Activated CD8-positive, alpha-beta memory T cell treated with anti-CD3 and anti-CD28 coated beads for 24 hours (primary cell): Measurements from ENCODE around the gene CAPRIN1.
"Not testable (repeated sequence)": the region's sequence is repeated elsewhere in the genome, so short reads cannot be mapped to it uniquely, and the experiment has no call there.

Experiments used
- DNase-seq: peaks from one replicate; pipeline ENCODE4 v3.0.0-alpha.2; 2020

The CAPRIN1 gene

GRCh38 chr11:34094900-34095299 lies 43.4 kb downstream of the CAPRIN1 start:
- DNase-seq, result not testable (repeated sequence)

DNA sequence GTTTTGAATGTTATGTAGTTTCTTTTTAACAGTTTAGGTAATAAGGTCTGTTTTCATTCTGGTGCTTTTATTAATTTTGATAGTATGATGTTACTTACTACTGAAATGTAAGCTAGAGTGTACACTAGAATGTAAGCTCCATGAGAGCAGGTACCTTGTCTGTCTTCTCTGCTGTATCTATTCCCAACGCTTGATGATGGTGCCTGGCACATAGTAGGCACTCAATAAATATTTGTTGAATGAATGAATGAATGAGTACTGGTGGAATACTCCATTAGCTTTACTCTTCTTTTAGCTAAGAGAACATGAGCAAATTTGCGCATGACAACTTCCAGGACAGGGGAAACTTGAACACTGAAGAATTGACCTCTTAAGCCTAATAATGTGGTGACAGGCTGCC lies 47.3 kb downstream of the CAPRIN1 start:
- DNase-seq, result no peak

- DNase-seq, result no peak
Measured at GRCh38 chr11:34104680-34105078, 53.1 kb downstream of the CAPRIN1 start.

DNA sequence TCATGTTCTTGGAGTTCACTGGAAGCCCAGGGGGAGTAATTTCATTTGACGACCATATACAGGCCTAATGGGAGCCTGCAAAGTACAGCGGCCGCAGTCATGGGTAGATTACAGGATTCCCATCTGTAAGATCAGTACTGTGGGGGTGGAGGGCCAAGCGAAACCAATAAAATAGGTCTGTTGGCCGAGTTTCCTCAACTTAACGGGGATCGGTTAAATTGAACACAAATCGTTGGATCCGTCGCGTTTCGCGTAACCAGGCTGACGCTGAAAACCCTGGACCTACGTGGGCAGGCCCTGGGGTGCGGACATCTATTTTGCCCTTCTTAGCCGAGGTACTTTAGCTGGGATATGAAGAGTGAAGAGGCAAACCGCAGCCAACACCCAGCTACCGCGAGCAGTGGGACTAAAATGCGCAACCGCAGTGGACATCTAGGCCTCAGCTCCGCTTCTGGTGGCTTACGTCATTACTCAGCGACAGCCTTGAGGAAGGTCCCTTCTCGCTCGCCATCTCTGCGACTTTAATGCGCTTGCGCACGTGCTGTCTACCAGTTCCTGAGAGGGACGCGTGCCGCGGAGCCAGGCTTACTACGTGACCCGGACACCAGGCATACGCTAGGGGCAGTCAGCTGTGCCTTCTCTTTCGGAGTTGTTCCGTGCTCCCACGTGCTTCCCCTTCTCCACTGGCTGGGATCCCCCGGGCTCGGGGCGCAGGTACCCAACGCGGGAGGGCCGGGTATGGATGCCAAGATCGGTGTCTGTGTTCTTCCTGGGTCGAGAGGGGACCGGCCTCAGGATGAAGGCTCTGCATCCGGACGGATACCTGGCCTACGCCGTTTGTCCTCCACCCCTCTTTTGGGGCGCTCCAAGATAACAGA lies 53.8 kb downstream of the CAPRIN1 start, which contains the start of gene NAT10:
TSS of gene NAT10 (plus strand) at position 551 of the 878 bp plus-strand sequence. CDS start 2,597 bp downstream, outside the sequence.
- DNase-seq, result peak; percentile 97

DNA sequence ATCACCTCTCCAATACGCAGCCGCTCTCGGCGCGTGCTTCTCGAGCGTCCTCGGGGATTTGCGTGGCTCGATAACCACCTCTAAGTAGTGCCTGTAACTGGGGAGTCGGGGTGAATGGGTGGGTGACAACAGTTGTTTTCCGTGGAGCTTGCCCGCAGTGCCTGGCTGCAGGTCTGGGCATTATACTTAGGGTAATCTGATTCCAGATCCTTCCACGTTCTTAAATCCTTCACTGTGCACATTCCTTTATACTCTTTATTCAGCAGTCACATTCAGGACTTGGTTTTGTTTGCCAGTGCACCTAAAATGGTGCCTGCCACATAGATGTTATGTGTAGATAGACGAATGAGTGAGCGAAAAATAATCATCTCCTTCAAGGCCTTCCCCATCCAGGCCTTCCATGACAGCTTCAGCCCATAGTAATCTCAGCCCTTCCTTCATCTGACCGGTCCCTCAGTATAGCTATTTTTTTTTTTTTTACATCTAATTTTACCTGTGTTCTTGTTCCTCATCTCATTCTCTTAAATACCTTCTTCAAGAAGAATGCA lies 54.5 kb downstream of the CAPRIN1 start:
- no peak for DNase-seq

DNA sequence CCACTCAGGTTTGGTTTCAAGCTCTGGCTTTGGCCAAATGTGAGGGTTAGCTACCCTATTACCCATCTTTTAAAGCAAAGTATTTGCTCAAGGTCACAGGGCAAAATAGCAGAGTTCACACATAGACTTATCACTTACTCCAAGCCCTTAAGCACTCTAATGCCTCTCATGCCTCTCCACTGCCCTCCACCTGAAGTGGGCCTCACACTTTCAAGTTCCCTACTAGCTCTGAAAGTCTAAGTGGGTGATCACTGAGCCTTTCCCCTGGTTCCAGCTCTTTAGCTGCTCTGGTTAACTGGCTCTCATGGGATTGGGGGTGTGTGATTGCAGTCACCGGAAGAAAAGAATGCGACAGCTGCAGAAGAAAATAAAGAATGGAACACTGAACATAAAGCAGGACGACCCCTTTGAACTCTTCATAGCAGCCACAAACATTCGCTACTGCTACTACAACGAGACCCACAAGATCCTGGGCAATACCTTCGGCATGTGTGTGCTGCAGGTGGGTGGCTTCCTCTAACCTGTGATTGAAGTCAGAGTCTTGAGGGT lies 60.3 kb downstream of the CAPRIN1 start:
- no peak for DNase-seq

GRCh38 chr11:34114014-34114413 lies 62.5 kb downstream of the CAPRIN1 start:
- DNase-seq, result no peak

DNA sequence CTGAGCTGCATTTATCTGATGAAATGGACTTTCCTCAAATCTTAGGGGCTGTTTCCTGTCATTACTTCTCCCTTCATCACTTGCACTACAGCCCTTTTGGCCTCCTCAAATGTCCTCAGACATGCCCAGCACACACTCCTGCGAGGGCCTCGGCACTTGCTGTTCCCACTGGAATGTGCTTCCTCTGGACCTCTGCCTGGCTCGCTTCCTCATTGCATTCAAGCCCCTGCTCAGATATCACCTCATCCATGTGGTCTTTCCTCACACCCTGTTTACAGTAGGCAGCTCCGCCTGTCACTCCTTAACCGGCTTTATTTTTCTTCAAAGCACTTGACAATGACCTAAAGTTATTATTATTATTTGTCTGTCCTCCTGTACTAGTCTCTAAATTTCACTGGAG lies 62.9 kb downstream of the CAPRIN1 start:
- DNase-seq, result no peak

- no peak for DNase-seq
Measured at GRCh38 chr11:34120651-34121050, 69.1 kb downstream of the CAPRIN1 start.

- no peak for DNase-seq
Measured at GRCh38 chr11:34124885-34125668, 73.5 kb downstream of the CAPRIN1 start.

DNA sequence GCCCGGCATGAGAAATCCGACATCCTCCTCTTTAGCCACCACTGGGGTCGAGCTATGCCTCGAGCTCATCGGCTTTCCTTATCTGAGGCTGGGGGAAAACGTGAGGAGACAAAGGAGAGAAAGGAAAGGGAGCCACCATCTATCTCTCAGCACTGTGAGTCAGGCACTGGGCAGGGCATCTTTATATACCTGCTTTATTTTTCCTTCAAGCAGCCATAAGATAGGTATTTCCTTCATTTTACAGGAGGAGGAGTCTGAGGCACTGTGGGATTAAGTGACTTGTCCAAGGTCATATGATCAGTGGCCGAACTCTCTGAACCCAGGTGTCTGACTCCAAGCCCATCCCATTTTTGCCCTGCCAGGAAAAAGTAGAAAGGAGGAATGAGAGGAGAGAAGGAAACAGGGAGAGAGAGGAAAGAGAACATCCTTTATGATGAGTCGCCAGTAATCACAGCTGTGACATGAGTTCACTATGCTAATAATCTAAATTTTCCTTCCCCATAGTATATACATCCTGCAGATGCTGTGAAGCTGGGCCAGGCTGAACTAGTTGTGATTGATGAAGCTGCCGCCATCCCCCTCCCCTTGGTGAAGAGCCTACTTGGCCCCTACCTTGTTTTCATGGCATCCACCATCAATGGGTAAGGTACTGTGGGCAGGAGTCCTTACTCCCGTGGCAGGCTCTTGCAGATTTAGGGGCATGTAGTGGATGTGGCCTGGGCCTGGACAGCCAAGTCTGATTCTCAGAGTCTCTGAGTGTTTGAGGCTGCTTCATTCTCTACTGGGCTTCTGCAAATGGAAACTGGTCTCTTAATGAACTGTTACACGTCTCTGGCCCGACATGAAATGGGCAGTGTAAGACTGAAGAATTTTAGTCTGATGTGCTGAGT lies 75.7 kb downstream of the CAPRIN1 start:
- DNase-seq, result no peak

- no peak for DNase-seq
Measured at GRCh38 chr11:34128824-34129223, 77.3 kb downstream of the CAPRIN1 start.

GRCh38 chr11:34132261-34132965 lies 80.9 kb downstream of the CAPRIN1 start:
- no peak for DNase-seq

GRCh38 chr11:34134765-34135164 lies 83.2 kb downstream of the CAPRIN1 start:
- no peak for DNase-seq

DNA sequence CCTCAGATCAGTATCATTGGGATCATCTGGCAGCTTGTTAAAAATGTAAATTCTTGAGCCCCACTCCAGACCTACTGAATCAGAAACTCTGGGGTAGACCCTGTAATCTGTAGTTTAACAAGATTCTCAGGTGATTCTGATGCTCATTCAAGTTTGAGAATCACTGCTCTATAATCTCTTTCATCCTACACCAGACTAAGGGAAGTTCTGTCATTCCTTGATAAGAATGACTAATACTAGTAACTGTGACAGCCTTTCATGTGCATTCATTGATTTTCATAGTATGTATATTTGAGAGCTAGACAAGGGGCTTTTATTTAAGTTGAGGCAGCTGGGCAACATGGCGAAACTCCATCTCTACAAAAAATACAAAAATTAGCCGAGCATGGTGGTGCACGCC lies 83.9 kb downstream of the CAPRIN1 start:
- DNase-seq, result no peak

GRCh38 chr11:34136420-34136819 lies 84.9 kb downstream of the CAPRIN1 start:
- DNase-seq, result no peak

- DNase-seq, result no peak
Measured at GRCh38 chr11:34139346-34139745, 87.8 kb downstream of the CAPRIN1 start.

GRCh38 chr11:34140149-34140548 lies 88.6 kb downstream of the CAPRIN1 start:
- DNase-seq, result no peak

DNA sequence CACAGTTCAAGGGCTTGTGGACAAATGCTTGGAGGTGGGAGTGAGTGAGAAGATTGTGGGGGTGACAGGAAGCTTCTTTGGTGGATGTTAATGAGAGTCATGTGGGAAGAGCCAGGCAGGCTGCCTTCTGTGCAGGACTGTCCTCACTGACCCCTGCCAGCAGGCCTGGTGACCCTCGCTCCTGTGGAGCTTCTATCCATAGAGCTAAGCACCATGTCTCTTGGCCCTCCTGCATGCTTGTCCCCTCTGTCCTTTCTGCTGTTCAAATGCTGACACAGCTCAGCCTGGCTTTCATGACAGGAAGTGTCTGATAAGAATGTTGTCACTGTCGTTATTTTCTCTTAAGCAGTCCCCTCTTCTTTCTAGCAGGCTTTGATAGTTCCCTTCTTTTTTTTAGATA lies 91.5 kb downstream of the CAPRIN1 start:
- no peak for DNase-seq

- no peak for DNase-seq
Measured at GRCh38 chr11:34145073-34145472, 93.5 kb downstream of the CAPRIN1 start.

GRCh38 chr11:34145847-34146381 lies 94.4 kb downstream of the CAPRIN1 start:
- no peak for DNase-seq
